Measurements from ENCODE around the gene LTBR. TPM values are rescaled to one million over a fixed set of nuclear protein-coding genes. Genes with fewer than 3 reads are reported as not detected.

The LTBR gene
- 100 to 1,000 TPM in 3 of 4 donors, 10 to 100 TPM in 1; 99.9 to 171 (median 142) TPM for total RNA-seq

DNA sequence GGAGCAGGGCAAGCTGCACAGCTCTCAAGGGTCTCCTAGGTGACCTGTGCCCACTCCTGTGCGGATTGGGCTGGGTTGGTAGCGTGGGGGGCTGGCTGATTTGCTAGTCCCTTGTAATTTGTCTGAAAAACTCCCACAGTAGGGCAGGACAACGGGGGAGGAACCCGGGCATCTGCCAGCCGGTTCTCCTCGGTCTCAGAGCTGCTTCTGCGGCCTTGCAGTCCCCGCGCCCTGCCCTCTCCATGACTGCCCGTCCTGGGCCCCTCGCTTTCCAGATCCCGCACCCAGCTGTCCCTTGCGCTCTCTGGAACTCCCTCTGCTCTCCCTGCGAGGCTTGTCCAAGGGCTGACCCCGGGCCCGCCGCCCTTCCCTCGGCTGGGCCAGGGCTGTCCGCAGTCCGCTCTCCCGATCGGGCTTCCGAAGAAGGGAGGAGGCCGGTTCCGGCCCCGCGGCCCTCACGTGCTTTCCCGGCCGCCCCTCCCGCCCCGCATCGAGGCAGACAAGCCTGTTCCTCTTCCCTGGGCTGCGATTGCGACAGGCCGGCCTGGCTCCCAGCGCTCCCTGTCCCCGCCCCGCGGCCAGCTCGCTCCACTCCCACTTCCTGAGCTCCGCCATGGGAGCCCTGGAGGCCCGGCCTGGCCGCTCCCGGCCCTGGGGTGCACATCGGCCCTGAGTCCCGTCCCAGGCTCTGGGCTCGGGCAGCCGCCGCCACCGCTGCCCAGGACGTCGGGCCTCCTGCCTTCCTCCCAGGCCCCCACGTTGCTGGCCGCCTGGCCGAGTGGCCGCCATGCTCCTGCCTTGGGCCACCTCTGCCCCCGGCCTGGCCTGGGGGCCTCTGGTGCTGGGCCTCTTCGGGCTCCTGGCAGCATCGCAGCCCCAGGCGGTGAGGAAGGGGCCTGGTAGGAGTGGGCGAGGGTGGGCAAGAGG, at the start of gene LTBR:
Gene LTBR, plus strand, starts transcription at position 591 of the 927 bp plus-strand sequence. Its CDS starts 197 bp downstream, at position 788.
- ATAC-seq (ENCODE audit: low FRiP score) = peak; percentile 94
- TF ChIP-seq, protein P1, sequence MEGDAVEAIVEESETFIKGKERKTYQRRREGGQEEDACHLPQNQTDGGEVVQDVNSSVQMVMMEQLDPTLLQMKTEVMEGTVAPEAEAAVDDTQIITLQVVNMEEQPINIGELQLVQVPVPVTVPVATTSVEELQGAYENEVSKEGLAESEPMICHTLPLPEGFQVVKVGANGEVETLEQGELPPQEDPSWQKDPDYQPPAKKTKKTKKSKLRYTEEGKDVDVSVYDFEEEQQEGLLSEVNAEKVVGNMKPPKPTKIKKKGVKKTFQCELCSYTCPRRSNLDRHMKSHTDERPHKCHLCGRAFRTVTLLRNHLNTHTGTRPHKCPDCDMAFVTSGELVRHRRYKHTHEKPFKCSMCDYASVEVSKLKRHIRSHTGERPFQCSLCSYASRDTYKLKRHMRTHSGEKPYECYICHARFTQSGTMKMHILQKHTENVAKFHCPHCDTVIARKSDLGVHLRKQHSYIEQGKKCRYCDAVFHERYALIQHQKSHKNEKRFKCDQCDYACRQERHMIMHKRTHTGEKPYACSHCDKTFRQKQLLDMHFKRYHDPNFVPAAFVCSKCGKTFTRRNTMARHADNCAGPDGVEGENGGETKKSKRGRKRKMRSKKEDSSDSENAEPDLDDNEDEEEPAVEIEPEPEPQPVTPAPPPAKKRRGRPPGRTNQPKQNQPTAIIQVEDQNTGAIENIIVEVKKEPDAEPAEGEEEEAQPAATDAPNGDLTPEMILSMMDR (IDR thresholded peaks at IDR 0.05) = no peak
- peak; percentile 75 for DNase-seq (ENCODE audit: low spot score)

GRCh38 chr12:6334359-6334758, 49.6 kb upstream of the LTBR start:
- ATAC-seq (ENCODE audit: low FRiP score) (no peak), DNase-seq (ENCODE audit: low spot score) (no peak)
- TF ChIP-seq, protein P1 (IDR thresholded peaks at IDR 0.05) = no peak

DNA sequence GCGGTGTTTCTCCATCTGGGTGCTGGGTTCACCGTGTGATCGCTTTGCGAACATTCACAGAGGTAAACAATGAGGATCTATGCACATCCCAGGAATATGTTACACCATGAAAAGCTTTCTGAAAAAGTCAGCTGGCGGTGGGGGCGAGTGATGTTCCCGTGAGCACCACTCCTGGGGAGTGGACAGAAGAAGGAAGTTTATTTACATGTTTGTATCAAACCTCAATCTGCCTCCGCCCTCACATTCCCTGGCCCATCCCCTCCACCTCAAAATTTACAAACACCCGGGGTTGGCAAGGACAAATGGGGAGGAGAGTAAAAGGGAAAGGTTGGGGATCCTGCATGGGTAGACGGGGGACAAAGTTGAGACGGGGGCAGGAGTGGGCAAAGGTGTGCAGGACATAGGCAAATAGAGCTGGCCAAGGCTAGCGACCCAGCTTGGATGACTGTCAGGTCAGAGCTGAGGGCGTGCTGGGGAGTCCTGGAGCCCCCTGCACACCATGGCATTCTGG, 49.0 kb upstream of the LTBR start:
- no peak for ATAC-seq (ENCODE audit: low FRiP score)
- no peak for DNase-seq (ENCODE audit: low spot score)
- TF ChIP-seq, protein P1 (IDR thresholded peaks at IDR 0.05) = no peak

GRCh38 chr12:6335451-6336078, 48.4 kb upstream of the LTBR start:
- DNase-seq (ENCODE audit: low spot score) (no peak), ATAC-seq (ENCODE audit: low FRiP score) (peak; percentile 57)
- TF ChIP-seq, protein P1 (IDR thresholded peaks at IDR 0.05) = no peak

GRCh38 chr12:6336079-6336888, 47.7 kb upstream of the LTBR start:
- TF ChIP-seq, protein P1 (IDR thresholded peaks at IDR 0.05) = no peak
- DNase-seq (ENCODE audit: low spot score) (peak; percentile 76), ATAC-seq (ENCODE audit: low FRiP score) (peak; percentile 84)

All from omental fat pad (tissue), 4 donors.